Liver (tissue), 9 donors: ENCODE data around the gene DDX31. TPM values are rescaled to one million over a fixed set of nuclear protein-coding genes. Genes with fewer than 3 reads are reported as not detected.

Source experiments
- DNase-seq: peaks from one replicate; pipeline ENCODE4 v3.0.0-alpha.2; 2017; ENCODE audit warnings: low spot score
- H3K27ac ChIP-seq, 2 donors: one replicate each; pipeline ENCODE4 v1.7.0; 2013; ENCODE audit warnings: inconsistent platforms in 2 of 2, low read length in 2 of 2, control low read depth in 1 of 2, low read depth in 1 of 2, mild to moderate bottlenecking in 1 of 2
- H3K27me3 ChIP-seq, 4 donors: one replicate each; pipeline versions ENCODE4 v1.6.1 to v1.7.0; 2013; ENCODE audit warnings: low read length in 3 of 4, inconsistent platforms in 1 of 4, mild to moderate bottlenecking in 1 of 4, moderate library complexity in 1 of 4; ENCODE audit not compliant: control insufficient read depth in 4 of 4, insufficient read depth in 4 of 4
- H3K36me3 ChIP-seq, 4 donors: one replicate each; pipeline versions ENCODE4 v1.6.1 to v1.7.0; 2013; ENCODE audit warnings: low read length in 3 of 4, mild to moderate bottlenecking in 3 of 4, low read depth in 1 of 4, moderate library complexity in 1 of 4; ENCODE audit not compliant: control insufficient read depth in 4 of 4, insufficient read depth in 3 of 4
- H3K4me1 ChIP-seq, 4 donors: one replicate each; pipeline versions ENCODE4 v1.6.1 to v1.7.0; 2013; ENCODE audit warnings: low read length in 3 of 4, mild to moderate bottlenecking in 3 of 4, moderate library complexity in 1 of 4; ENCODE audit not compliant: control insufficient read depth in 4 of 4, insufficient read depth in 4 of 4
- H3K4me3 ChIP-seq, 3 donors: one replicate each; pipeline versions ENCODE4 v1.6.1 to v1.7.0; 2013; ENCODE audit warnings: low read length in 3 of 3, control low read depth in 1 of 3, low read depth in 1 of 3, mild to moderate bottlenecking in 1 of 3
- H3K9ac ChIP-seq, 2 donors: one replicate each; pipeline ENCODE4 v1.7.0; 2013; ENCODE audit warnings: low read length in 2 of 2, mild to moderate bottlenecking in 2 of 2, moderate library complexity in 2 of 2, control low read depth in 1 of 2, low read depth in 1 of 2
- H3K9me3 ChIP-seq, 4 donors: one replicate each; pipeline versions ENCODE4 v1.6.1 to v1.7.0; 2013; ENCODE audit warnings: low read length in 3 of 4; ENCODE audit not compliant: control insufficient read depth in 4 of 4
- ATF3 ChIP-seq: IDR thresholded peaks from 2 replicates; pipeline ENCODE4 v1.6.1; 2016; ENCODE audit warnings: antibody characterized with exemption
- CTCF ChIP-seq: fragments of 150-350 bp; IDR thresholded peaks from 2 replicates; pipeline ENCODE4 v1.5.1; 2017; ENCODE audit warnings: improper control_type of control experiment, low read depth, low read length; ENCODE audit not compliant: missing input control
- EGR1 ChIP-seq, 2 donors: IDR thresholded peaks; 2 replicates each; pipeline ENCODE4 v1.6.1; 2016 to 2018; ENCODE audit warnings: antibody characterized with exemption in 2 of 2, low read depth in 2 of 2
- FOXA1 ChIP-seq: IDR thresholded peaks from 2 replicates; pipeline ENCODE4 v1.6.1; 2016; ENCODE audit warnings: antibody characterized with exemption
- FOXA2 ChIP-seq: IDR thresholded peaks from 2 replicates; pipeline ENCODE4 v1.6.1; 2016; ENCODE audit warnings: antibody characterized with exemption
- GABPA ChIP-seq, 2 donors: IDR thresholded peaks in 1 of 2; conservative IDR thresholded peaks in 1 of 2; 2 replicates each; pipeline ENCODE4 v1.6.1; 2016; ENCODE audit warnings: antibody characterized with exemption in 2 of 2, mild to moderate bottlenecking in 1 of 2, moderate library complexity in 1 of 2
- HNF4A ChIP-seq, 2 donors: conservative IDR thresholded peaks; 2 replicates each; pipeline ENCODE4 v1.6.1; 2016; ENCODE audit warnings: antibody characterized with exemption in 2 of 2, mild to moderate bottlenecking in 2 of 2
- HNF4G ChIP-seq: IDR thresholded peaks from 2 replicates; pipeline ENCODE4 v1.6.1; 2016; ENCODE audit warnings: antibody characterized with exemption
- JUND ChIP-seq, 2 donors: IDR thresholded peaks; 2 replicates each; pipeline ENCODE4 v1.6.1; 2016; ENCODE audit warnings: antibody characterized with exemption in 2 of 2
- MAX ChIP-seq: IDR thresholded peaks from 2 replicates; pipeline ENCODE4 v1.6.1; 2016; ENCODE audit warnings: antibody characterized with exemption
- NR2F2 ChIP-seq: IDR thresholded peaks from 2 replicates; pipeline ENCODE4 v1.6.1; 2016; ENCODE audit warnings: antibody characterized with exemption
- RAD21 ChIP-seq, 2 donors: IDR thresholded peaks; 2 replicates each; pipeline ENCODE4 v1.6.1; 2016; ENCODE audit warnings: antibody characterized with exemption in 2 of 2, mild to moderate bottlenecking in 2 of 2
- REST ChIP-seq: IDR thresholded peaks from 2 replicates; pipeline ENCODE4 v1.6.1; 2016; ENCODE audit warnings: antibody characterized with exemption, mild to moderate bottlenecking
- RXRA ChIP-seq, 2 donors: IDR thresholded peaks; 2 replicates each; pipeline ENCODE4 v1.6.1; 2017 to 2018; ENCODE audit warnings: antibody characterized with exemption in 2 of 2, mild to moderate bottlenecking in 1 of 2
- SP1 ChIP-seq: IDR thresholded peaks from 2 replicates; pipeline ENCODE4 v1.6.1; 2018; ENCODE audit warnings: antibody characterized with exemption, mild to moderate bottlenecking
- TAF1 ChIP-seq: conservative IDR thresholded peaks from 2 replicates; pipeline ENCODE4 v1.6.1; 2016; ENCODE audit warnings: antibody characterized with exemption, mild to moderate bottlenecking
- YY1 ChIP-seq: IDR thresholded peaks from 2 replicates; pipeline ENCODE4 v1.6.1; 2016; ENCODE audit warnings: antibody characterized with exemption, mild to moderate bottlenecking
- ZBTB33 ChIP-seq: IDR thresholded peaks from 2 replicates; pipeline ENCODE4 v1.6.1; 2016; ENCODE audit warnings: antibody characterized with exemption
- WGBS: extraction: QIAGEN DNeasy Blood & Tissue Kit; methylation state at CpG from one replicate; pipeline ENCODE4 v1.1.7; 2013; 5-methylcytosine and 5-hydroxymethylcytosine counted together
- polyA plus RNA-seq, 2 donors: library from polyadenylated mRNA; stranded (reverse) in 1 of 2; unstranded in 1 of 2; fragments of 200-250 nt in 1 of 2; fragments of >200 nt in 1 of 2; fragmentation: Nextera tagmentation in 1 of 2; extraction: Ambion mirVana in 1 of 2; gene quantifications; one replicate each; pipeline versions ENCODE4 v1.2.1 to v1.2.3, GENCODE V29; 2013 to 2015
- total RNA-seq, 2 donors: library from RNA; depleted of rRNA; stranded (reverse); fragments of >200 nt; gene quantifications; one replicate each; pipeline ENCODE4 v1.2.3, GENCODE V29; 2014
- donor health status: healthy.
- donor health status: healthy.
- donor health status: healthy.
- donor health status: healthy.
- donor health status: healthy.

DDX31 gene
- total and polyA plus RNA-seq, 4 donors, result 2.5 to 9.6 (median 4.5) TPM

GRCh38 chr9:132630811-132631210, 39.0 kb downstream of the DDX31 start (continued):
- no peak for TF ChIP-seq ATF3
- TF ChIP-seq SP1, result no peak
- TF ChIP-seq RXRA (IDR thresholded peaks at IDR 0.05), result no peak
- no peak for TF ChIP-seq CTCF
- no peak for TF ChIP-seq FOXA1

- 96% methylated on average over 9 of the region's 9 CpGs for WGBS
- Histone ChIP-seq H3K9me3 (no peaks in the 10 kb centered on the region), H3K4me3 (no peak overlapping the region), H3K27ac (no peak overlapping the region), H3K4me1 (no peaks in the 10 kb centered on the region), H3K36me3 (peaks cover 6 to 51% (median 31%) of the 10 kb centered on the region in 4 donors), H3K27me3 (no peaks in the 10 kb centered on the region), H3K9ac (no peak overlapping the region)
- TF ChIP-seq EGR1 (IDR thresholded peaks at IDR 0.05; ENCODE audit: low read depth in 2 of 2) (no peak), ATF3 (no peak), MAX (no peak), GABPA (IDR thresholded peaks at IDR 0.05 in 1 of 2, conservative IDR thresholded peaks at IDR 0.05 in 1 of 2) (no peak), RAD21 (IDR thresholded peaks at IDR 0.05) (no peak), REST (no peak), HNF4G (no peak), SP1 (no peak), TAF1 (no peak), JUND (IDR thresholded peaks at IDR 0.05) (no peak), ZBTB33 (no peak), YY1 (no peak), FOXA2 (no peak), RXRA (IDR thresholded peaks at IDR 0.05) (no peak), NR2F2 (no peak), HNF4A (conservative IDR thresholded peaks at IDR 0.05) (no peak)
- DNase-seq, result no peak
These were observed 39.7 kb downstream of the DDX31 start for GRCh38 chr9:132630116-132630515.
